ENCODE data around the gene ADD3. TPM values are rescaled to one million over a fixed set of nuclear protein-coding genes. Genes with fewer than 3 reads are reported as not detected.

ADD3 gene
- total RNA-seq, 2 donors from 2014 or later = 91.1 to 659 TPM

DNA sequence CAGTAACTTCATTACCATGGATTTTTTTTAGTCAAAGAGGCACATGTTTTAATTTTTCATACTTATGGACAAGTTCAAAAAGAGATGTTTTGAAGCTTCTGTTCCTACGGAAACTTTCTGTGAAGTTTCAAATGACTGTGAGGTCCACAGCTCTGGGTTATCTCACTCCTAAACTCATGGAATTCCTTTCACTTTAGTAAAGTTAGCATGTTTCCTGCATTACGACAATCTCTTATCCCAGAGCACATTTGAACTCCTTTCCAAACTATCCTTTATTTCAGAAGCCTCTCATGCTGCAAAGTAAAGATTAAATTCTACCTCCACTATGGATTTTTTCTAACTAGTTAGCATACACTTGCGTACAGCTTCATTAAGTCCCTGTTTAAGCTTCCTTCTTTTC lies 15.3 kb upstream of the ADD3 start:
- Histone ChIP-seq H3K9me3 (no peaks in the 10 kb centered on the region), H3K4me1 (ENCODE audit: control insufficient read depth in 1 of 2, low read depth in 2 of 2) (peaks cover 0 to 39% of the 10 kb centered on the region in 2 donors), H3K27ac (peak overlapping the region; percentile 53 to 73), H3K27me3 (replicated peaks; ENCODE audit: insufficient read depth) (no peaks in the 10 kb centered on the region), H3K36me3 (no peaks in the 10 kb centered on the region), H3K4me3 (peak overlapping the region; percentile 47)
- DNase-seq (ENCODE audit: low spot score) (no peak), ATAC-seq (ENCODE audit: insufficient number of reproducible peaks, low FRiP score, low read depth) (no peak)
- TF ChIP-seq, protein P1, sequence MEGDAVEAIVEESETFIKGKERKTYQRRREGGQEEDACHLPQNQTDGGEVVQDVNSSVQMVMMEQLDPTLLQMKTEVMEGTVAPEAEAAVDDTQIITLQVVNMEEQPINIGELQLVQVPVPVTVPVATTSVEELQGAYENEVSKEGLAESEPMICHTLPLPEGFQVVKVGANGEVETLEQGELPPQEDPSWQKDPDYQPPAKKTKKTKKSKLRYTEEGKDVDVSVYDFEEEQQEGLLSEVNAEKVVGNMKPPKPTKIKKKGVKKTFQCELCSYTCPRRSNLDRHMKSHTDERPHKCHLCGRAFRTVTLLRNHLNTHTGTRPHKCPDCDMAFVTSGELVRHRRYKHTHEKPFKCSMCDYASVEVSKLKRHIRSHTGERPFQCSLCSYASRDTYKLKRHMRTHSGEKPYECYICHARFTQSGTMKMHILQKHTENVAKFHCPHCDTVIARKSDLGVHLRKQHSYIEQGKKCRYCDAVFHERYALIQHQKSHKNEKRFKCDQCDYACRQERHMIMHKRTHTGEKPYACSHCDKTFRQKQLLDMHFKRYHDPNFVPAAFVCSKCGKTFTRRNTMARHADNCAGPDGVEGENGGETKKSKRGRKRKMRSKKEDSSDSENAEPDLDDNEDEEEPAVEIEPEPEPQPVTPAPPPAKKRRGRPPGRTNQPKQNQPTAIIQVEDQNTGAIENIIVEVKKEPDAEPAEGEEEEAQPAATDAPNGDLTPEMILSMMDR (IDR thresholded peaks at IDR 0.05) = no peak

DNA sequence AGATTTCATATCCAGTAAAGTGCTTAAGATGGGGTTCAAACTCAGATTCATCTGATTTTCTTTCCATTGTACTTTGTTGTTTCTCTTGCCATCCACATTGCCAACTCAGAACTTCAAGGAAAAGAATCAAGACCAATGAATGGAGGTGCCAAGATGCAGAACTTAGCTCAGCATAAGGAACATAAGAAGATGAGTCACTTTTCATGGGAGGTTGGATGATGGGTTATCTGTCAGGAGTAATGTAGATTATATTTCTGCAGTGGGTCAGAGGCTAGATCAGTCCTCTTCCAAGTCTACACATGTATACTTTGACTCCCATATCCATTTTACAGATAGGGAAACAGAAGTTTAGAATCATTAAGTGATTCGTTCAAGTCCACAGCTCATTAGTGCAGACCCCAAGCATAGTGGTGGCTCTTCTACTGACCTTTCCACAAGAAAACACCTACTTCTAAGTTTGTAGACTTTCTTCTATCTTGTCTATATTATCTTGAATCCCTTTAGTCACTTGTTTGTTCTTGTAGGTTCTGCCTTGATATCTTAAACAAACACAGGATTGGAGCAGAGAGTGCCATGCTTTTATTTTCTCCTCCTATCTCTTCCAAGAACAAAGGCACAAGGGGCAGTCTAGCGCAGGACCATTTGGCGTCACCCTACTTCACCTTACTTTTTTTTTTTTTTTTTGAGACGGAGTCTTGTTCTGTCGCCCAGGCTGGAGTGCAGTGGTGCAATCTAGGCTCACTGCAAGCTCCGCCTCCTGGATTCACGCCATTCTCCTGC lies 14.0 kb upstream of the ADD3 start:
- peak overlapping the region; percentile 53 to 73 for H3K27ac ChIP-seq
- no peak overlapping the region for H3K4me3 ChIP-seq
- DNase-seq (ENCODE audit: low spot score) (no peak), ATAC-seq (ENCODE audit: insufficient number of reproducible peaks, low FRiP score, low read depth) (no peak)
- peaks cover 0 to 30% of the 10 kb centered on the region in 2 donors for H3K4me1 ChIP-seq (ENCODE audit: control insufficient read depth in 1 of 2, low read depth in 2 of 2)
- TF ChIP-seq, protein P1 (IDR thresholded peaks at IDR 0.05) = no peak
- no peaks in the 10 kb centered on the region for H3K27me3 ChIP-seq (replicated peaks; ENCODE audit: insufficient read depth)
- H3K36me3 ChIP-seq = no peaks in the 10 kb centered on the region
- H3K9me3 ChIP-seq = no peaks in the 10 kb centered on the region

DNA sequence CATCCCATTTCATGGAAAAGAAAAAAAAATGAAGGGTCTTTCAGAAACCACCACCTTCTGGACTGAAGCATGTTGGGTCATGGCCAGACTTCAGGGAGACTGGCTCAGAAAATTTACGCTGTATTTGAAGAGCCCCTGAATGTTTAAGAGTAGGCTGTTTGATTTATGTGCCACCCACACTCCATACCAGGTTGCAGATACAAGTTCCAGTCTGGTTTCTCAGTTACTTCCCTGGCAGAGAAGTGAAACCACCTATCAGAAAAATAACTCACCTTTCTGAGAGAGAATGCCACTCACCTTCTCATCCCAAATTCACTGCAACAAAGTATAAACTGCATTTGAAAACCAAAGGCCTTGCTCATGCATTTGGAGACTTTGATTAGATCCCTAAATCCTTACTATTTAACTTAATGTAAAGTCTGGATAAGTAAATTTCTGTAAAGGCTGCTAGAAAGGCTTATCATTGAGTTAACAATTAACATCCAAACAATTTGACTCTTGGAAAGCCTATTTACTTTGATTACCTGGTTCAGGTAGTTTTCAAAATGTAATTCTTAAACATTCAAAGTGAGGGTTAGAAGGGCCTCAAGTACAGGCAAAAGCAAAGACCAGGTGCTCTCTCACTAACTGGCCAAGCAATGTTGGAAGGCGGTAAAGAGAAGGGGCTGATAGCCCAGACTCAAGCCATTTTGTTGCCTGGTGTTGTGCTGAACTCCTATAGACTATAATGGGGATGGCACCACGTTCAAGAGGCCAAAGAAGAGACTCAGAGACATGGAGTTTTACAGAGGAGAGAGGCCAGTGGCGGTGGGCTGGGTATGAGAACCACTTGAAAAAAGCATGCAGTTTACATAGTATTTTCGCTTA lies 12.8 kb upstream of the ADD3 start:
- Histone ChIP-seq H3K36me3 (no peaks in the 10 kb centered on the region), H3K4me3 (no peak overlapping the region), H3K4me1 (ENCODE audit: control insufficient read depth in 1 of 2, low read depth in 2 of 2) (peaks cover 0 to 30% of the 10 kb centered on the region in 2 donors), H3K27ac (no peak overlapping the region), H3K9me3 (no peaks in the 10 kb centered on the region), H3K27me3 (replicated peaks; ENCODE audit: insufficient read depth) (no peaks in the 10 kb centered on the region)
- TF ChIP-seq, protein P1 (IDR thresholded peaks at IDR 0.05) = no peak
- DNase-seq (ENCODE audit: low spot score) (no peak), ATAC-seq (ENCODE audit: insufficient number of reproducible peaks, low FRiP score, low read depth) (no peak)

DNA sequence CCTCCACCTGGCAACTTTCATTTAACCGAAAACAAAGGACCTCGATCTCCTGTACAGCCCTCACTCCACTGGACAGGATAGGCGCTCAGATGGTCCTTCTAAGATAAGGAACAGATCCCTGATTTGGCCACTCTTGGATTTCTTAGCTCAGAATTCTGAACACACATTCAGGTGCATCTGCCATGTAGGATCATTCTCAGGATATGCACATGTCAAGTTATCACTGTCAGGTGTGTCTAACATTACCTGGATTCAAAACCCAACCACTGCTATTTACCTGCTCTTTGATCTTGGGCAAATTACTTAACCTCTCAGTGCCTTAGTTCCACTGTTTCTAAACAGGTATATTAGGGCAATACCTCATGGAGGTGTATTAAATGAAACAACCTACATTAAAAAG lies 12.2 kb upstream of the ADD3 start:
- DNase-seq (ENCODE audit: low spot score) (no peak), ATAC-seq (ENCODE audit: insufficient number of reproducible peaks, low FRiP score, low read depth) (no peak)
- no peaks in the 10 kb centered on the region for H3K9me3 ChIP-seq
- H3K4me1 ChIP-seq (ENCODE audit: control insufficient read depth in 1 of 2, low read depth in 2 of 2) = peaks cover 0 to 30% of the 10 kb centered on the region in 2 donors
- no peaks in the 10 kb centered on the region for H3K27me3 ChIP-seq (replicated peaks; ENCODE audit: insufficient read depth)
- no peak overlapping the region for H3K4me3 ChIP-seq
- no peak overlapping the region for H3K27ac ChIP-seq
- TF ChIP-seq, protein P1 (IDR thresholded peaks at IDR 0.05) = no peak
- no peaks in the 10 kb centered on the region for H3K36me3 ChIP-seq

DNA sequence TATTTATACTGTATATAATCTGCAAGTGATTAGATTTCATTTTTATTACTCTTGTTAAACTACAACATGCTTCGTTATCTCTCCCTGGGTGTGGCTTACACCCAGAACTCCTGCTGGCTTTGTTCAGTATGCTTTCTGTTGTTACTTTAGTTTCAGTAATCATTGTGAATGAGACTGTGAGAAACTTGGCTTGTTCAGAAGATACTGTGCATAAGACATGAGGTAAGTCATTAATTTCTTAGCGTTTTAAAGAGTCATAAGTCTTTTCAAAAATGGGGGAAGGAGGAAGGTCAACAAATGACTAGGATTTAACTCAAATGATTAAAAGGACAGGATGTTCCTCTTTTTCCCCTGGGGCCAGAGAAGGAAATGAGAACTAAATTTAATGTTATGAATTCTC lies 11.6 kb upstream of the ADD3 start:
- H3K4me1 ChIP-seq (ENCODE audit: control insufficient read depth in 1 of 2, low read depth in 2 of 2) = peaks cover 0 to 29% of the 10 kb centered on the region in 2 donors
- no peak for ATAC-seq (ENCODE audit: insufficient number of reproducible peaks, low FRiP score, low read depth)
- H3K27me3 ChIP-seq (replicated peaks; ENCODE audit: insufficient read depth) = no peaks in the 10 kb centered on the region
- TF ChIP-seq, protein P1 (IDR thresholded peaks at IDR 0.05) = no peak
- no peak overlapping the region for H3K27ac ChIP-seq
- DNase-seq (ENCODE audit: low spot score) = no peak
- H3K36me3 ChIP-seq = no peaks in the 10 kb centered on the region
- H3K9me3 ChIP-seq = no peaks in the 10 kb centered on the region
- no peak overlapping the region for H3K4me3 ChIP-seq
